RWPE2 (cell line): ENCODE results near the gene PAWR.

ENCODE experiments used
- ATAC-seq: fragments of 200-7000 bp; cut with Tn5 transposase; 3 replicates; pipeline ENCODE4 v1.9.1; 2021; ENCODE audit warnings: low read depth
- DNase-seq: peaks from one replicate; pipeline ENCODE4 v3.0.0-alpha.2; 2020; ENCODE audit warnings: low spot score
- H3K27ac ChIP-seq: fragments of 450-650 bp; 2 replicates; pipeline ENCODE4 v1.5.1; 2017; ENCODE audit warnings: mild to moderate bottlenecking; ENCODE audit not compliant: poor library complexity, severe bottlenecking
- H3K27me3 ChIP-seq: fragments of 250-450 bp; sonication (Bioruptor Pico); 2 replicates; pipeline ENCODE4 v1.5.1; 2021; ENCODE audit warnings: mild to moderate bottlenecking, moderate library complexity; ENCODE audit not compliant: insufficient read depth, poor library complexity, severe bottlenecking
- H3K36me3 ChIP-seq: fragments of 250-450 bp; sonication (Bioruptor Pico); 2 replicates; pipeline ENCODE4 v1.5.1; 2020; ENCODE audit warnings: low read depth, mild to moderate bottlenecking, moderate library complexity
- H3K4me1 ChIP-seq: fragments of 250-450 bp; sonication (Bioruptor Pico); 2 replicates; pipeline ENCODE4 v1.5.1; 2021; ENCODE audit warnings: mild to moderate bottlenecking, moderate library complexity; ENCODE audit not compliant: insufficient read depth, poor library complexity, severe bottlenecking
- H3K4me3 ChIP-seq: fragments of 250-450 bp; sonication (Bioruptor Pico); 2 replicates; pipeline ENCODE4 v1.5.1; 2021; ENCODE audit warnings: mild to moderate bottlenecking, moderate library complexity; ENCODE audit not compliant: severe bottlenecking
- H3K9me3 ChIP-seq: fragments of 250-450 bp; sonication (Bioruptor Pico); 2 replicates; pipeline ENCODE4 v1.5.1; 2021; ENCODE audit warnings: mild to moderate bottlenecking, moderate library complexity; ENCODE audit not compliant: severe bottlenecking
- CTCF ChIP-seq: fragments of 450-650 bp; IDR thresholded peaks from one replicate; pipeline ENCODE4 v1.5.1; 2017; ENCODE audit warnings: mild to moderate bottlenecking, moderate library complexity; ENCODE audit not compliant: poor library complexity, severe bottlenecking

PAWR gene

GRCh38 chr12:79558924-79559469, 131.8 kb downstream of the PAWR start:
- Histone ChIP-seq H3K4me1 (no peaks in the 10 kb centered on the region), H3K27me3 (no peaks in the 10 kb centered on the region), H3K4me3 (no peak overlapping the region), H3K36me3 (peaks cover 27% of the 10 kb centered on the region), H3K9me3 (no peaks in the 10 kb centered on the region), H3K27ac (no peak overlapping the region)
- ATAC-seq = no peak
- no peak for TF ChIP-seq CTCF
- no peak for DNase-seq

GRCh38 chr12:79557690-79558315, 133.0 kb downstream of the PAWR start:
- DNase-seq = no peak
- Histone ChIP-seq H3K27me3 (no peaks in the 10 kb centered on the region), H3K4me3 (no peak overlapping the region), H3K4me1 (no peaks in the 10 kb centered on the region), H3K27ac (no peak overlapping the region), H3K9me3 (no peaks in the 10 kb centered on the region), H3K36me3 (peaks cover 29% of the 10 kb centered on the region)
- no peak for TF ChIP-seq CTCF
- no peak for ATAC-seq

DNA sequence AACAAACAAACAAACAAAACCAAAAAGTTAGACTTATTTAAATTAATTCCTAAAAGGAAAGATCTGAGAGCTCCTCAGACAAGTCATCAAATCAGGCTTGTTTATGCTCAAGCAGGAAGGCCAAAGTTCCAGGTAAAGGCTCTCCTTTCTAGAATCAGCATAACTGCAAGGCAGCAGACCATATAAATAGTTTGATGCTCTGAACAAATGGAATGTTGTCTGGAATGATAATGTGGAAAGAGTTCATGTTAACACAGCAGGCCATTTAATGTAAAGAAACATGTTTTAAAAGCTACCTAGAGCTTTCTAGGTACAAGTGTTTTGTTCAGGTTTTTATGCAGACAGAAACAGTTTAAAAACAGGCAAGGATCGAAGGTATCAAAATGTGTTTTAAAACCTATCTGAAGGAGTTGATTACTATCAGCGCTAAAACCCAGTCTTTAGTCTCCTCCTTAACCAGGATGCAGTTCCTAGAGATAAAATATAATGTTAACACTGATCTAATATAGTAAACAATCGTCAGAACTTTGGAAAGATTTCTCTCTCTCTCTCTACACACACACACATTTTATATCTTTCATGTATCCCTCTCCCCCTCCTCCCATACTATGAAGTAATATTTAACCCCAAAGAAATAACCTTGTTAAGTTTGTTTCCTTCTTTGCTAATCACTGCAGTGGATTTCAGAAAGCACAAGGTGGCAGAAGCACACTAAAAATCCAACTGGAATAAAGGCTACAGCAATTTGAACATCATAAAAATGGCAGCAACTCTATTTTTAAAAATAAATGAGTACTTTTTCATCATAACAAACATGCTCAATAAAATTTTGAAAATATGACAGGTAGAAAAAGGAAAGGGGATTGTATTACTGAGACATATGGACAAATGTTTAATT, 135.5 kb downstream of the PAWR start:
- Histone ChIP-seq H3K4me1 (no peaks in the 10 kb centered on the region), H3K9me3 (no peaks in the 10 kb centered on the region), H3K36me3 (peaks cover 26% of the 10 kb centered on the region), H3K27ac (no peak overlapping the region), H3K4me3 (no peak overlapping the region), H3K27me3 (no peaks in the 10 kb centered on the region)
- no peak for DNase-seq
- peak; percentile 71 for TF ChIP-seq CTCF
- ATAC-seq = peak; percentile 51; the same call in 1 of the 3 replicates

- DNase-seq (peak; percentile 61), ATAC-seq (no peak)
- TF ChIP-seq CTCF = no peak
- Histone ChIP-seq H3K4me3 (no peak overlapping the region), H3K9me3 (no peaks in the 10 kb centered on the region), H3K27me3 (no peaks in the 10 kb centered on the region), H3K4me1 (peaks cover 5% of the 10 kb centered on the region), H3K36me3 (peaks cover 20% of the 10 kb centered on the region), H3K27ac (no peak overlapping the region)
Observed at GRCh38 chr12:79553863-79554574, 136.7 kb downstream of the PAWR start.
